ENCODE measurements around the gene PPCDC.

- no peak for TF ChIP-seq SUZ12 (IDR thresholded peaks at IDR 0.05; ENCODE audit: extremely low read depth, insufficient read depth, insufficient read length)
- no peak for TF ChIP-seq ZNF274 (IDR thresholded peaks at IDR 0.05; ENCODE audit: low read depth, low read length)
These were observed 72.2 kb downstream of the PPCDC start for GRCh38 chr15:75095594-75095993.
